ENCODE data around the gene INSC.

DNA sequence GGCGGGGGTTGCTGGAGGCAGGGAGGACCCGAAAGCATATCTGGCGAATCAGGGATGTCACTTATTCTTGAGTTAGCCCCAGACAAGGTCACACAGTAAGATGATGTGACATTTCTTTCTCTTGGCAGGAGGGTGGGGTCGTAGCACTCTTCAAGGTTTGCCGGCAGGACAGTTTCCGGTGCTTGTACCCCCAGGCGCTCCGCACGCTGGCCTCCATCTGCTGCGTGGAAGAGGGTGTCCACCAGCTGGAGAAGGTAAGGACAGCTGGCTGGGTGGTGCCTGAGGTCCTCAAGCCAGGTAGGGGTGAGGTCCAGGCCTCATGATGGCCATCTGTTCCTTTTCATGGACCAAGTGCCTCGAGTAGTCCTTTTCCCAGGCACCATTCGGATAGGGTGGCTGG is 86.0 kb downstream of the INSC start:
- TF ChIP-seq POLR2A (IDR thresholded peaks at IDR 0.05; ENCODE audit: low read depth, low read length) = no peak
- no peak for TF ChIP-seq POLR2AphosphoS5 (IDR thresholded peaks at IDR 0.05; ENCODE audit: low read depth, low read length)
